ENCODE data around the gene SPINK1.

The SPINK1 gene

GRCh38 chr5:147776989-147777388, 54.5 kb downstream of the SPINK1 start:
- TF ChIP-seq GLIS3 (CRISPR knock-in tag; IDR thresholded peaks at IDR 0.05) (no peak), CREB5 (CRISPR knock-in tag; IDR thresholded peaks at IDR 0.05; ENCODE audit: low read depth) (no peak), SNAI2 (CRISPR knock-in tag; IDR thresholded peaks at IDR 0.05) (no peak)
- TF ChIP-seq, protein P1, sequence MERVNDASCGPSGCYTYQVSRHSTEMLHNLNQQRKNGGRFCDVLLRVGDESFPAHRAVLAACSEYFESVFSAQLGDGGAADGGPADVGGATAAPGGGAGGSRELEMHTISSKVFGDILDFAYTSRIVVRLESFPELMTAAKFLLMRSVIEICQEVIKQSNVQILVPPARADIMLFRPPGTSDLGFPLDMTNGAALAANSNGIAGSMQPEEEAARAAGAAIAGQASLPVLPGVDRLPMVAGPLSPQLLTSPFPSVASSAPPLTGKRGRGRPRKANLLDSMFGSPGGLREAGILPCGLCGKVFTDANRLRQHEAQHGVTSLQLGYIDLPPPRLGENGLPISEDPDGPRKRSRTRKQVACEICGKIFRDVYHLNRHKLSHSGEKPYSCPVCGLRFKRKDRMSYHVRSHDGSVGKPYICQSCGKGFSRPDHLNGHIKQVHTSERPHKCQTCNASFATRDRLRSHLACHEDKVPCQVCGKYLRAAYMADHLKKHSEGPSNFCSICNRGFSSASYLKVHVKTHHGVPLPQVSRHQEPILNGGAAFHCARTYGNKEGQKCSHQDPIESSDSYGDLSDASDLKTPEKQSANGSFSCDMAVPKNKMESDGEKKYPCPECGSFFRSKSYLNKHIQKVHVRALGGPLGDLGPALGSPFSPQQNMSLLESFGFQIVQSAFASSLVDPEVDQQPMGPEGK (CRISPR knock-in tag; IDR thresholded peaks at IDR 0.05; ENCODE audit: borderline replicate concordance) = no peak
- TF ChIP-seq, protein P2, sequence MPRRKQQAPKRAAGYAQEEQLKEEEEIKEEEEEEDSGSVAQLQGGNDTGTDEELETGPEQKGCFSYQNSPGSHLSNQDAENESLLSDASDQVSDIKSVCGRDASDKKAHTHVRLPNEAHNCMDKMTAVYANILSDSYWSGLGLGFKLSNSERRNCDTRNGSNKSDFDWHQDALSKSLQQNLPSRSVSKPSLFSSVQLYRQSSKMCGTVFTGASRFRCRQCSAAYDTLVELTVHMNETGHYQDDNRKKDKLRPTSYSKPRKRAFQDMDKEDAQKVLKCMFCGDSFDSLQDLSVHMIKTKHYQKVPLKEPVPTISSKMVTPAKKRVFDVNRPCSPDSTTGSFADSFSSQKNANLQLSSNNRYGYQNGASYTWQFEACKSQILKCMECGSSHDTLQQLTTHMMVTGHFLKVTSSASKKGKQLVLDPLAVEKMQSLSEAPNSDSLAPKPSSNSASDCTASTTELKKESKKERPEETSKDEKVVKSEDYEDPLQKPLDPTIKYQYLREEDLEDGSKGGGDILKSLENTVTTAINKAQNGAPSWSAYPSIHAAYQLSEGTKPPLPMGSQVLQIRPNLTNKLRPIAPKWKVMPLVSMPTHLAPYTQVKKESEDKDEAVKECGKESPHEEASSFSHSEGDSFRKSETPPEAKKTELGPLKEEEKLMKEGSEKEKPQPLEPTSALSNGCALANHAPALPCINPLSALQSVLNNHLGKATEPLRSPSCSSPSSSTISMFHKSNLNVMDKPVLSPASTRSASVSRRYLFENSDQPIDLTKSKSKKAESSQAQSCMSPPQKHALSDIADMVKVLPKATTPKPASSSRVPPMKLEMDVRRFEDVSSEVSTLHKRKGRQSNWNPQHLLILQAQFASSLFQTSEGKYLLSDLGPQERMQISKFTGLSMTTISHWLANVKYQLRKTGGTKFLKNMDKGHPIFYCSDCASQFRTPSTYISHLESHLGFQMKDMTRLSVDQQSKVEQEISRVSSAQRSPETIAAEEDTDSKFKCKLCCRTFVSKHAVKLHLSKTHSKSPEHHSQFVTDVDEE (CRISPR knock-in tag; IDR thresholded peaks at IDR 0.05) = no peak
- no peak for ATAC-seq

All from SK-N-SH treated with all-trans-retinoic acid at 6 μM for 48 hours (cell line).